Common myeloid progenitor, CD34-positive (primary cell): ENCODE measurements around the gene POC1A.

Source experiments
- CTCF ChIA-PET: fragments of 350-600 bp; sonication (Branson Sonifier 250); formaldehyde crosslinking; loops from one replicate; lab custom pipeline; 2021; ENCODE audit warnings: antibody characterized with exemption; lab: Charles Lee
- POLR2A ChIA-PET: fragments of 350-600 bp; sonication (Branson Sonifier 250); formaldehyde crosslinking; loops from one replicate; lab custom pipeline; 2021; ENCODE audit warnings: antibody characterized with exemption; lab: Charles Lee
- DNase-seq, 3 donors: peaks; one replicate each; pipeline versions ENCODE4 v3.0.0 to v3.0.0-alpha.2; 2013
- H3K27ac ChIP-seq, 2 experiments: 1 replicate in 1 of 2; 2 replicates in 1 of 2; pipeline ENCODE4 v1.7.0; 2013; ENCODE audit warnings: inconsistent platforms in 2 of 2, low read length in 2 of 2, mild to moderate bottlenecking in 2 of 2, low read depth in 1 of 2, moderate library complexity in 1 of 2; ENCODE audit not compliant: severe bottlenecking in 2 of 2, insufficient read depth in 1 of 2, poor library complexity in 1 of 2
- H3K27me3 ChIP-seq, 5 experiments: replicated peaks in 2 of 5; 1 replicate in 3 of 5; 2 replicates in 2 of 5; pipeline versions ENCODE4 v1.6.1 to v1.7.0; 2013; ENCODE audit warnings: low read length in 4 of 5, mild to moderate bottlenecking in 2 of 5, moderate library complexity in 2 of 5, inconsistent platforms in 1 of 5; ENCODE audit not compliant: insufficient read depth in 5 of 5, control insufficient read depth in 4 of 5
- H3K36me3 ChIP-seq, 4 experiments: 1 replicate in 2 of 4; 2 replicates in 2 of 4; pipeline versions ENCODE4 v1.6.1 to v1.7.0; 2013; ENCODE audit warnings: low read length in 3 of 4, control low read depth in 1 of 4, mild to moderate bottlenecking in 1 of 4; ENCODE audit not compliant: control insufficient read depth in 4 of 4, insufficient read depth in 4 of 4
- H3K4me1 ChIP-seq, 4 experiments: 1 replicate in 3 of 4; 2 replicates in 1 of 4; pipeline versions ENCODE4 v1.6.1 to v1.7.1; 2013; ENCODE audit warnings: low read length in 3 of 4, mild to moderate bottlenecking in 3 of 4, control low read depth in 1 of 4, inconsistent platforms in 1 of 4, moderate library complexity in 1 of 4; ENCODE audit not compliant: control insufficient read depth in 4 of 4, insufficient read depth in 4 of 4; ENCODE audit errors: control extremely low read depth in 1 of 4
- H3K4me3 ChIP-seq, 7 experiments: 1 replicate in 4 of 7; 2 replicates in 3 of 7; pipeline versions ENCODE4 v1.5.1 to v1.7.0; 2013; ENCODE audit warnings: mild to moderate bottlenecking in 7 of 7, low read length in 6 of 7, moderate library complexity in 6 of 7, inconsistent platforms in 2 of 7, low read depth in 2 of 7, control low read depth in 1 of 7; ENCODE audit not compliant: insufficient read depth in 4 of 7, control insufficient read depth in 1 of 7; ENCODE audit errors: extremely low read depth in 1 of 7
- H3K9me3 ChIP-seq, 5 experiments: 1 replicate in 4 of 5; 2 replicates in 1 of 5; pipeline versions ENCODE4 v1.6.1 to v1.7.1; 2013; ENCODE audit warnings: low read length in 4 of 5, mild to moderate bottlenecking in 2 of 5, inconsistent platforms in 1 of 5, low read depth in 1 of 5, moderate library complexity in 1 of 5; ENCODE audit not compliant: control insufficient read depth in 4 of 5, insufficient read depth in 2 of 5; ENCODE audit errors: control extremely low read depth in 1 of 5
- WGBS: methylation state at CpG from one replicate; pipeline ENCODE4 v1.1.5; 2013; ENCODE audit not compliant: insufficient coverage; 5-methylcytosine and 5-hydroxymethylcytosine counted together

The POC1A gene

DNA sequence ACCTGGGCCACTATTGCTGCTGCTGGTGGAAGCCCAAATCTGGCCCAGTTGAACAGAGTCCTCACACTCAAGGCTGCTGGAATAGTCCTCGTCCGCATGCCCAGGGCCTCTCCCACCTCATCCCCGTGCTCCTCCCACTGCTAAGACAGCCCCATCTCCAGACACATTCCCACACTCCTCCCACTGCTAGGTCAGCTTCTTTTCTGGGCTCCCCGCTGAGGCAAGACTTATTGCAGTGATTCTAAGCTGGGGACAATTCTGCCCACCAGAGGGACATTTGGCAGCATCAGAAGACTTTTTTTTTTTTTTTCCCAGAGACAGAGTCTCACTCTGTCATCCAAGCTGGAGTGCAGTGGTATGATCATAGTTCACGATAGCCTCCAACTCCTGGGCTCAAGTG, 35.1 kb downstream of the POC1A start:
- H3K27me3 ChIP-seq, result no peaks in the 10 kb centered on the region
- H3K4me3 ChIP-seq, result no peak overlapping the region
- POLR2A ChIA-PET, result no interaction called here
- peaks cover 10 to 40% (median 35%) of the 10 kb centered on the region in 4 experiments for H3K4me1 ChIP-seq
- H3K36me3 ChIP-seq, result peaks cover 0 to 36% (median 4%) of the 10 kb centered on the region in 4 experiments
- no peak overlapping the region for H3K27ac ChIP-seq
- DNase-seq, result peak in 1 of 3 donors; percentile 14
- 95% methylated on average over 4 of the region's 5 CpGs for WGBS
- no peaks in the 10 kb centered on the region for H3K9me3 ChIP-seq
- CTCF ChIA-PET, result interaction anchor here (0.6 to 10.2 kb wide), 8 partner anchors 14 to 116 kb away, joined by 3 to 107 read pairs (median 17); partner anchors contain the start of gene DUSP7

DNA sequence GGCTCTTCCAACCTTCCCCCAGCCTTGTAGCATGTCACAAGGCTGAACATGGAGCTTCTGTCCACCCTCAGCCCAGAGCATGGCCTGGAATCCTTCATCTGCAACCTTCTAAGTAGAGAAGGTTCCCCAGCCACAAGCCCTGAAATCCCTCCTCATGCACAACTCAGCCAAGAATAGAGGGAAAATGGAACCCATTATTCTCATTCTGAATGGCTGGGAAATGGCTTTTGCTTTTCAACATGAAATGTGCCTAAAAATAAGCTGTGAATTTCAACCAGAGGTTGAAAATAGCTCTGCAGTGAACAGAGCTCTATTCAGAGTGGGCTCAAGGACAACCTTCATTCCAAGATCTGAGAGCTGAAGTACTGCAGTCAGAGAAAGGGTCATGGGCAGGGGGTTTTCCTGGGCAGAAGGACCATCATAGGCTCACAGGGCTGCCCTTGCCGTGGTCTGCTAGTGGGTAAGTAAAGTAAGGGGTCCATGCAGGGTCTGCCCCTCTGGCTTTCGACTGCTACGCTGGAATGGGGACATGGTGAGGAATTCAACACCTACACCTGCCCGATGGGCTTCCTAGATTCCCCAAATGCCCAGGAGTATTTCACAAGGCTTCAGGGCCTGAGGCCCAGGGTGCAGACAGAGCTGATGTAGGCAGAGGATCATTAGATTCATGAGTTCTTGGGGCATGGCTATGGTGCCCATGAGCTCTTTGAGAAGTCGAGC, 35.9 kb downstream of the POC1A start:
- Histone ChIP-seq H3K4me3 (no peak overlapping the region), H3K27ac (no peak overlapping the region), H3K36me3 (peaks cover 0 to 34% (median under 1%) of the 10 kb centered on the region in 4 experiments), H3K27me3 (no peaks in the 10 kb centered on the region), H3K9me3 (no peaks in the 10 kb centered on the region), H3K4me1 (peaks cover 10 to 40% (median 35%) of the 10 kb centered on the region in 4 experiments)
- no peak for DNase-seq
- POLR2A ChIA-PET, result no interaction called here
- CTCF ChIA-PET, result interaction anchor here (0.6 to 10.2 kb wide), 5 partner anchors 17 to 115 kb away, joined by 3 to 107 read pairs (median 7); partner anchors contain the start of gene DUSP7
- WGBS, result 100% methylated on average over 4 of the region's 5 CpGs

DNA sequence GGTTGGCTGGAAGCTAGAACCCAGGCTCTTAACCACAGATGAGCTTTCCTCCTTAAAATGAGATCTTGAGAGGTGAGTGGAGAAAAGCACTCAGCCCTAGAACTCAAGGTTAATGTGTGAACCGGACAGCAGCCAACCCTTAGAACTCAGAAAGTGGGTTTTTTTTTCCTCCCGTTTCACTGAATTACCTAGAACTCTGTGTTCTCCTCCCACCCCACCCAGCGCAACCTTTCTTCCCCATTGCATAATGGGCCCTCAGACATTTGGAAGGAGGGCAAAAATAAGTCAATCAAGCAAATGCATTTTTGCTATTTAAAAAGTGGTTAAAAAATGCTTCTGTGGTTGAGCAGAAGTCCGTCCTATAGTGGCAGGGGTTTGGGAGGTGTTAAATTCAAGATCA, 36.7 kb downstream of the POC1A start:
- Histone ChIP-seq H3K27ac (no peak overlapping the region), H3K9me3 (no peaks in the 10 kb centered on the region), H3K4me3 (no peak overlapping the region), H3K27me3 (no peaks in the 10 kb centered on the region), H3K36me3 (peaks cover 0 to 35% (median 2%) of the 10 kb centered on the region in 4 experiments), H3K4me1 (peaks cover 10 to 34% (median 30%) of the 10 kb centered on the region in 4 experiments)
- WGBS, result 96% methylated on average over 2 of the region's 4 CpGs
- no peak for DNase-seq
- ChIA-PET POLR2A (no interaction called here), CTCF (interaction anchor here (0.7 to 10.2 kb wide), 7 partner anchors 9 to 115 kb away, joined by 3 to 107 read pairs (median 4); partner anchors contain the start of gene DUSP7)

DNA sequence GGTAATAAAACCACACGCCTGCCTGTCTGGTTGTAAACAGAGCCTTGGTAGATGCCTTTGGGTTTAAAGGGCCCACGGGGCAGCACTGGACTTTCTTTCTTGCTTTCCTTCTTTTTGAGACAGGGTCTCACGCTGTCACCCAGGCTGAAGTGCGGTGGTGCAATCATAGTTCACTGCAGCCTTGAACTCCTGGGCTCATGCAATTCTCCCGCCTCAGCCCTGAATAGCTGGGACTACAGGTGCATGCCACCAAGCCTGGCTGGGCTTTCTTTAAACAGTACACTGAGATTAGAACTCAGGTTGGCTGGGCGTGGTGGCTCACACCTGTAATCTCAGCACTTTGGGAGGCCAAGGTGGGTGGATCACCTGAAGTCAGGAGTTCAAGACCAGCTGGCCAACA, 42.2 kb downstream of the POC1A start:
- DNase-seq, result no peak
- CTCF ChIA-PET, result interaction anchor here (2.0 kb wide), 1 partner anchor 10 kb away, joined by 4 read pairs; no protein-coding TSS in a partner anchor
- no peaks in the 10 kb centered on the region for H3K9me3 ChIP-seq
- H3K27ac ChIP-seq, result no peak overlapping the region
- peaks cover 13 to 31% (median 24%) of the 10 kb centered on the region in 4 experiments for H3K4me1 ChIP-seq
- peaks cover 0 to 40% (median 4%) of the 10 kb centered on the region in 4 experiments for H3K36me3 ChIP-seq
- POLR2A ChIA-PET, result no interaction called here
- WGBS, result 100% methylated on average over 6 of the region's 6 CpGs
- H3K27me3 ChIP-seq, result no peaks in the 10 kb centered on the region
- no peak overlapping the region for H3K4me3 ChIP-seq

DNA sequence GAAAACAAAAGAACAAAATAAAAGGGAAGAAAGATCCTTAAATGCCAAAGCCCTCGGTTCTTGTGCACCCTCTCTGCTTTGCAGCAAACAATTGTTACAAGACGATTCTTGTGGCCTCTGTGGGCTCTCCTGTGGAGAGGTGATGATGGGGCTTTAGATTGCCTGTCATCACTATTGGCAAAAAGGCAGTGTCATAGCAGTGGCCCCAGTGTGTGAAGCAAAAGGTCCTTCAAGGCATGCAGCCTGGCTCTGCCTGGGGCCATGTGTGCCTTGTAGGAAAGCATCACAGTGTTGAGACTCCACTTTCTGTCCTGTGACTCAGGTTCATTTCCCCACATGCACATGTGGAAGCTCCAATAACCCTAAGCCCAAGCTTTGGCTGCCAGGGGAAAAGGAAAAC, 43.7 kb downstream of the POC1A start:
- 89% methylated on average over 2 of the region's 2 CpGs for WGBS
- ChIA-PET CTCF (interaction anchor here (1.1 to 2.7 kb wide), 7 partner anchors 9 to 98 kb away, joined by 3 to 7 read pairs (median 5); no protein-coding TSS in a partner anchor), POLR2A (no interaction called here)

DNA sequence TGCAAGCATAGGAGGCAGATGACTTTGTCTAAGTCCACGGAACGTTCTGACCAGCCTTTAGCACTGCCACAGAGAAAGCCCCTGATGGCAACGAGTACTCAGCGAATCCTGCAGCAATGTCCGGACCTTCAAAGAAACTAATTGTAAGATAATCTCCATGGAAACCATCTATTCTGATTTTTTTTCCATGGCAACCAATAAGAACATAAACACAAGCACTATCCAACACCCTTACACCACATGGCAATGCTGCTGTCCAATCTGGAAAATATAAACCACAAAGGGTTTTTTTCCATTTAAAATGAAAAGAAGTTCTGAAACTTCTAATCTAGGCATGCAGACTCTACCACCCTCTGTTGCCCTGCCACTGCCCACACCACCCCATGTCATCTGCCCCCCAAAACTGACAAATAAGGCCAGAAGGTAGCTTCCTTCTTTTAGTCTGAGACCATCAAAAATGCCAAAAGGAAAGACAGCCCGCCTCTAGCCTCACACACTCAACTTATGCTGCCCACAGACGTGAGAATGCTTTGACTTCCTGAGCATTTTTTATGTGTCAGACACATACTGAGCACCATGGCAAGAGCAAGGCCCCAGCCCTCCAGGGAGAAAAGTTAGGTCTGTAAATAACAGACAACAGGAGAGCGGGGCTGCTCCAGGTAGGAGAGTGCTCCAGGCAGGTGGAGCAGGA, 44.5 kb downstream of the POC1A start:
- DNase-seq, result peak; percentile 50 to 88 (median 81)
- CTCF ChIA-PET, result interaction anchor here (1.0 to 2.7 kb wide), 14 partner anchors 10 to 109 kb away, joined by 3 to 11 read pairs (median 4); no protein-coding TSS in a partner anchor
- 62% methylated on average over 8 of the region's 8 CpGs for WGBS
- H3K27me3 ChIP-seq, result no peaks in the 10 kb centered on the region
- peaks cover 0 to 41% (median 7%) of the 10 kb centered on the region in 4 experiments for H3K36me3 ChIP-seq
- H3K9me3 ChIP-seq, result no peaks in the 10 kb centered on the region
- H3K4me3 ChIP-seq, result peak overlapping the region in 3 of 7 experiments; percentile 2 to 30 (median 23)
- peaks cover 13 to 31% (median 24%) of the 10 kb centered on the region in 4 experiments for H3K4me1 ChIP-seq
- POLR2A ChIA-PET, result interaction anchor here (0.7 to 0.8 kb wide), 2 partner anchors 12 to 24 kb away, joined by 3 read pairs; no protein-coding TSS in a partner anchor
- H3K27ac ChIP-seq, result peak overlapping the region; percentile 41 to 52

More for the DNA sequence above, 43.7 kb downstream of the POC1A start:
- Histone ChIP-seq H3K4me3 (no peak overlapping the region), H3K27ac (no peak overlapping the region), H3K4me1 (peaks cover 13 to 31% (median 24%) of the 10 kb centered on the region in 4 experiments), H3K9me3 (no peaks in the 10 kb centered on the region), H3K27me3 (no peaks in the 10 kb centered on the region), H3K36me3 (peaks cover 0 to 39% (median 5%) of the 10 kb centered on the region in 4 experiments)
- peak in 2 of 3 donors; percentile 21 to 32 for DNase-seq
